GM12865 (cell line): ENCODE measurements around the gene ATP11A.

ENCODE experiments used
- DNase-seq: peaks from one replicate; pipeline ENCODE4 v3.0.0; 2010; ENCODE audit warnings: low read depth
- H3K4me3 ChIP-seq: 2 replicates; pipeline ENCODE4 v1.5.1; 2011; ENCODE audit warnings: mild to moderate bottlenecking, low read depth, low read length, control low read depth
- CTCF ChIP-seq: IDR thresholded peaks from 2 replicates; pipeline ENCODE4 v1.5.1; 2011; ENCODE audit warnings: low read length, control low read depth, low read depth, inconsistent platforms; ENCODE audit not compliant: insufficient read depth; ENCODE audit errors: missing control alignments

Gene ATP11A

GRCh38 chr13:112772539-112772909, 82.7 kb downstream of the ATP11A start:
- H3K4me3 ChIP-seq: no peak overlapping the region
- DNase-seq: no peak
- no peak for TF ChIP-seq CTCF

- no peak for TF ChIP-seq CTCF
- no peak overlapping the region for H3K4me3 ChIP-seq
- no peak for DNase-seq
Measured at GRCh38 chr13:112772929-112773328, 83.1 kb downstream of the ATP11A start.

DNA sequence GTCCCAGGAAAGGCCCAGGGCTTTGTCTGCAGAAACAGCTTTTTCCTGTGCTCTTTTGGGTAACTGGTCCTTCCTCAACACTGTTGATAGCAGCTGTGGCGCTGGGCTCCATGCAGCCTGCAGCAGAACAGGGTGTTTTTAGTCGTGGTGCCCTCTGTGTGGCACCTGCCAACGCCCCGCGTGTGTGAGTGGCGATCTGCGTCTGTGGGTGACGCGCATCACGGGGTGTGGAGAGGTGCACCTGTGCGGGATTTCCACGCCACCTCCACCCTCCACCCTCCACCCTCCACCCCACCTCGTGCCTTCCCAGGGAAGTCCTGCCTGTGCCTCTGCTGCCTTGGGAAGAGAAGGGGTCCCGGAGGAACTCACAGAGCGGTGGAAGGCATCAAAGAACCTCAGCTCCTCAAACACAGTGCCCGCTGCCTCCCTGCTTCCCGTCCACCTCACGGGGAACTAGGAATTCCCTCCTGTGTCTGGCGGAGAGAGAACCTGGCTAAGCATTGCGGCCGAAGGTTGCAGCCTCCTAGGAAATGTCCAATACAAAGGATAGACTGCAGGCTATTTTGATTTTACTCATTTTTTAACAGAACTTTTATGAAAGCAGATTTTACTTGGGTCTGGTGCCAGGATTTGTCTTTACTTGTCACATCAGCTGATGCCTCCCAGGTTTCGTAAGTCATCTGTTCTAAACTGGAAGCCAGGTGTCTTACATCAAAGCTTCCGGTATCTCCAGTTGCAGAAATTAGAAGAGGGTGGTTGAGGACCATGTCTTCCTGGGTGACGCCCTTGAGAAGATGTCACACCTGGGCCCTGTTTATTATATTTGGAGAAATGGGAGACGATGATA, 84.0 kb downstream of the ATP11A start:
- no peak for TF ChIP-seq CTCF
- DNase-seq: no peak
- no peak overlapping the region for H3K4me3 ChIP-seq

DNA sequence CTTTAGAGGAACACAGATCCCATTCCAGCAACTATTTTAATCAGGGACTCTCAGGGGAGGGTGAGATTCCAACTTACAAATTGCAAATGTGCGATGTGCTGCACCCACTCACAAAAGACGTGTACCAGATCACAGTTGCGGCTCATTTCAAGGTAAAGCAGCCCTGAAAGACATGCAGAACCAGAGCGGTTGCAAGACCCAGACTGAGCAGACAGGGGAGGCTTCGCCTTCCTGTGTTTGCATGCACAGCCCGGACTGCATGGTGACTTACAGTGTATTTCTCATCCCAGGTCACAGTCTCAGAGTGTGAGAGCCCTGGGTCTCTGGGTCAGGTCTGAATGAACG, 84.6 kb downstream of the ATP11A start:
- no peak for TF ChIP-seq CTCF
- DNase-seq: no peak
- no peak overlapping the region for H3K4me3 ChIP-seq

- H3K4me3 ChIP-seq: no peak overlapping the region
- DNase-seq: no peak
- no peak for TF ChIP-seq CTCF
Measured at GRCh38 chr13:112774829-112775565, 85.2 kb downstream of the ATP11A start.

DNA sequence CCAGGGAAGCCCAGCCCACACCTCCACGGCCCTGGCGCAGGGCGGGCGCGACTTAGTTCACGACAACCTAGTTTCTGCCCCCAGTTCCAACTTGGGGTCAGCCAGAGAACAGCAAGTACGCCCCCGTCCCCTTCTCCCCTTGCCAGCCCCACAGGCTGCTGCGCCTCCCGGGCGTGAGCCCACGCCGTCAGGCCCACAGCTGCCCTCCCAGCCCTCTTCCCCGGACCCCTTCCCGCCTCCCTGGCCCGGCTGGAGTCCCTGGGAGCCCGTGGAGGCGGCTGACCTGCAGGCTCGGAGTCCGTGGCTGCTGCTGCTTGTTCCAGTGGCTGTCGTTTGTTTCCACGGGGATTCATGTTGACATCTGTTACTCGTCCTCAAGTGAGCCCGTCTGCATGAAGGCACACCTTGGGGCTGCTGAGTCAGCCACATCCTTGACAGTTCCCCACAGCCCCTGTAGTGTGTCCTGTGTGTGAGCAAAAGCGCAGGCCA, 86.0 kb downstream of the ATP11A start:
- DNase-seq: no peak
- H3K4me3 ChIP-seq: no peak overlapping the region
- no peak for TF ChIP-seq CTCF

GRCh38 chr13:112776354-112776753, 86.5 kb downstream of the ATP11A start:
- H3K4me3 ChIP-seq: no peak overlapping the region
- no peak for DNase-seq
- no peak for TF ChIP-seq CTCF
